Hepatocyte (in vitro differentiated cells): ENCODE measurements around the gene C1orf198.

Source experiments
- CTCF ChIP-seq: fragments of 200-600 bp; sonication (generic); IDR thresholded peaks from 2 replicates; pipeline ENCODE4 v1.5.1; 2016; ENCODE audit warnings: antibody characterized with exemption, mild to moderate bottlenecking; ENCODE audit not compliant: poor library complexity
- EZH2 ChIP-seq: fragments of 200-600 bp; sonication (generic); IDR thresholded peaks from 2 replicates; pipeline ENCODE4 v1.6.1; 2016; ENCODE audit warnings: antibody characterized with exemption, mild to moderate bottlenecking, borderline replicate concordance
- EZH2phosphoT487 ChIP-seq: fragments of 200-600 bp; sonication (generic); IDR thresholded peaks from one replicate; pipeline ENCODE4 v1.6.1; 2018; ENCODE audit warnings: antibody characterized with exemption, mild to moderate bottlenecking, low read depth, moderate library complexity; ENCODE audit not compliant: unreplicated experiment, severe bottlenecking

DNA sequence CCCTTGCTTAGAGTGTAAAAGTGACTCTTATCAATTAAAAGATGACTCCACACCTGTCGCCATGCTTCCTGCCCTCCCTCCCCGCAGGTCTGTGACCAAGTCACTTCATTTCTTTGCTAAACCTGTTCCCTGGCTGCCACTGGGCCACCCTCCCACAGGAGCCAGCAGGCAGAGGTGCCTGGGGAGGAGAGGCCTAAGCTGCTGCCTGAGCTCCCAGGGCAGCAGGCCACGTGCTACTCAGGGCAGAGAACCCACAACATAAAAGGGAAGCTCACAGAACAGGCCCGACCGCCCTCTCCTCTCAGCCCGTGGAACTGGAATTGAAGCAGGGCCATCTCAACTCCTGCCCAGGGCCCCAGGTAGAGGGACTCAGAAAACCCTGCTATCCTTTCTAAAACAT lies 4.9 kb downstream of the C1orf198 start:
- TF ChIP-seq CTCF (no peak), EZH2 (no peak), EZH2phosphoT487 (no peak)
